ENCODE results near the gene INSL6.
"Not testable (repeated sequence)": the region's sequence is repeated elsewhere in the genome, so short reads cannot be mapped to it uniquely, and the experiment has no call there.

INSL6 gene

GRCh38 chr9:5186416-5187169 lies 1.2 kb upstream of the INSL6 start:
- Histone ChIP-seq H2AFZ (ENCODE audit: low read depth, low read length) (peak overlapping the region; percentile 88), H4K20me1 (ENCODE audit: insufficient read depth, low read length) (no peaks in the 10 kb centered on the region), H3K4me3 (ENCODE audit: low read length) (0 out of 2 replicates have a peak overlapping the region, but pooled peaks have one; percentile 29), H3K36me3 (replicated peaks; ENCODE audit: low read depth, low read length) (no peaks in the 10 kb centered on the region), H3K4me1 (ENCODE audit: low read length) (peaks cover 8% of the 10 kb centered on the region), H3K9me3 (ENCODE audit: insufficient read depth, low read length) (no peaks in the 10 kb centered on the region), H3K9ac (ENCODE audit: low read length) (no peak overlapping the region), H3K27ac (ENCODE audit: low read length) (no peak overlapping the region), H3K79me2 (ENCODE audit: low read length) (no peaks in the 10 kb centered on the region), H3K27me3 (ENCODE audit: low read depth, low read length) (no peaks in the 10 kb centered on the region), H3K4me2 (ENCODE audit: low read length) (peak overlapping the region; percentile 64)
- TF ChIP-seq EZH2phosphoT487 (IDR thresholded peaks at IDR 0.05; ENCODE audit: low read depth), result no peak
- TF ChIP-seq CTCF (IDR thresholded peaks at IDR 0.05; ENCODE audit: low read depth, low read length), result peak; percentile 88

- Histone ChIP-seq H4K20me1 (ENCODE audit: insufficient read depth, low read length) (no peaks in the 10 kb centered on the region), H3K9ac (ENCODE audit: low read length) (no peak overlapping the region), H3K4me3 (ENCODE audit: low read length) (no peak overlapping the region), H3K79me2 (ENCODE audit: low read length) (no peaks in the 10 kb centered on the region), H2AFZ (ENCODE audit: low read depth, low read length) (no peak overlapping the region), H3K9me3 (ENCODE audit: insufficient read depth, low read length) (no peaks in the 10 kb centered on the region), H3K4me1 (ENCODE audit: low read length) (peaks cover 8% of the 10 kb centered on the region), H3K36me3 (replicated peaks; ENCODE audit: low read depth, low read length) (no peaks in the 10 kb centered on the region), H3K27ac (ENCODE audit: low read length) (no peak overlapping the region), H3K27me3 (ENCODE audit: low read depth, low read length) (no peaks in the 10 kb centered on the region), H3K4me2 (ENCODE audit: low read length) (no peak overlapping the region)
- no peak for TF ChIP-seq EZH2phosphoT487 (IDR thresholded peaks at IDR 0.05; ENCODE audit: low read depth)
Measured at GRCh38 chr9:5184776-5185175, 663 bp downstream of the INSL6 start.

GRCh38 chr9:5180631-5181030 lies 4.8 kb downstream of the INSL6 start:
- H4K20me1 ChIP-seq (ENCODE audit: insufficient read depth, low read length); H3K9me3 ChIP-seq (ENCODE audit: insufficient read depth, low read length); H3K36me3 ChIP-seq (replicated peaks; ENCODE audit: low read depth, low read length); H2AFZ ChIP-seq (ENCODE audit: low read depth, low read length); H3K27ac ChIP-seq (ENCODE audit: low read length); H3K4me1 ChIP-seq (ENCODE audit: low read length); H3K4me3 ChIP-seq (ENCODE audit: low read length); H3K9ac ChIP-seq (ENCODE audit: low read length); H3K79me2 ChIP-seq (ENCODE audit: low read length); H3K4me2 ChIP-seq (ENCODE audit: low read length); H3K27me3 ChIP-seq (ENCODE audit: low read depth, low read length): not testable (repeated sequence)

- no peak overlapping the region for H3K4me3 ChIP-seq (ENCODE audit: low read length)
- H3K79me2 ChIP-seq (ENCODE audit: low read length), result no peaks in the 10 kb centered on the region
- H3K9me3 ChIP-seq (ENCODE audit: insufficient read depth, low read length), result no peaks in the 10 kb centered on the region
- H3K27me3 ChIP-seq (ENCODE audit: low read depth, low read length), result no peaks in the 10 kb centered on the region
- no peaks in the 10 kb centered on the region for H3K4me1 ChIP-seq (ENCODE audit: low read length)
- no peak overlapping the region for H3K27ac ChIP-seq (ENCODE audit: low read length)
- no peak overlapping the region for H3K4me2 ChIP-seq (ENCODE audit: low read length)
- no peaks in the 10 kb centered on the region for H4K20me1 ChIP-seq (ENCODE audit: insufficient read depth, low read length)
- no peak overlapping the region for H2AFZ ChIP-seq (ENCODE audit: low read depth, low read length)
- no peak overlapping the region for H3K9ac ChIP-seq (ENCODE audit: low read length)
- no peaks in the 10 kb centered on the region for H3K36me3 ChIP-seq (replicated peaks; ENCODE audit: low read depth, low read length)
- TF ChIP-seq EZH2phosphoT487 (IDR thresholded peaks at IDR 0.05; ENCODE audit: low read depth), result no peak
- TF ChIP-seq CTCF (IDR thresholded peaks at IDR 0.05; ENCODE audit: low read depth, low read length), result no peak
Measured at GRCh38 chr9:5178126-5178805, 7.2 kb downstream of the INSL6 start.

GRCh38 chr9:5146241-5146640 lies 39.2 kb downstream of the INSL6 start:
- no peak overlapping the region for H3K9ac ChIP-seq (ENCODE audit: low read length)
- peaks cover 3% of the 10 kb centered on the region for H3K36me3 ChIP-seq (replicated peaks; ENCODE audit: low read depth, low read length)
- H3K4me1 ChIP-seq (ENCODE audit: low read length), result peaks cover 9% of the 10 kb centered on the region
- no peak overlapping the region for H3K27ac ChIP-seq (ENCODE audit: low read length)
- no peak overlapping the region for H3K4me2 ChIP-seq (ENCODE audit: low read length)
- no peaks in the 10 kb centered on the region for H3K27me3 ChIP-seq (ENCODE audit: low read depth, low read length)
- no peaks in the 10 kb centered on the region for H4K20me1 ChIP-seq (ENCODE audit: insufficient read depth, low read length)
- H3K9me3 ChIP-seq (ENCODE audit: insufficient read depth, low read length), result no peaks in the 10 kb centered on the region
- H3K79me2 ChIP-seq (ENCODE audit: low read length), result no peaks in the 10 kb centered on the region
- H3K4me3 ChIP-seq (ENCODE audit: low read length), result no peak overlapping the region
- TF ChIP-seq EZH2phosphoT487 (IDR thresholded peaks at IDR 0.05; ENCODE audit: low read depth), result no peak
- TF ChIP-seq CTCF (IDR thresholded peaks at IDR 0.05; ENCODE audit: low read depth, low read length), result no peak
- H2AFZ ChIP-seq (ENCODE audit: low read depth, low read length), result no peak overlapping the region
